GM18951 (cell line): ENCODE results near the gene MAP1S.

Experiments
- POLR2A ChIP-seq: IDR thresholded peaks from 4 replicates; pipeline ENCODE4 v1.6.1; 2011; ENCODE audit warnings: mild to moderate bottlenecking; ENCODE audit not compliant: insufficient read length, insufficient read depth; ENCODE audit errors: extremely low read depth
- in situ Hi-C: fragments of 300-500 bp; cut with MboI; formaldehyde crosslinking; loops from one replicate; pipeline ENCODE4 v1.12.0; 2022; ENCODE audit warnings: low sequenced_read_pairs, mixed read lengths, inconsistent platforms; ENCODE audit not compliant: unreplicated experiment

MAP1S gene

GRCh38 chr19:17716309-17716929 lies 2.9 kb upstream of the MAP1S start:
- no peak for TF ChIP-seq POLR2A
- in situ Hi-C loops = no loop called here

DNA sequence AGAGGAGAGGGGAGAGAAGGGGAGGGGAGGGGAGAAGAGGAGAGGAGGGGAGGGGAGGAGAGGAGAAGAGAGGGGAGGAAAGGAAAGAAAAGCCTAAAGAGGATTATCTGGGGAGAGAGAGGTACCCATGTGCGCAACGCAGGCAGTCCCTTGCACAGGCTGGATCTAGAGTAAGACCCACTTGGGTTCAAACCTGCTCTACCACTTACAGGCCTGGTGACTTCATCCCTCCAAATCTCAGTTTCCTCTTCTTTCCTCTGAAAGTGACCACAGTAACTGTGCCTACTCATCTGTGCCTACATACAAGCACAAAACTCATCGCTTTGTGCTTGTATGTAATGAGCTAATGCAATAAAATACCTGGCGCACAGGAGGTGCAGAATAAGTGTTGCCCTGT lies 732 bp upstream of the MAP1S start:
- no peak for TF ChIP-seq POLR2A
- in situ Hi-C loops = no loop called here

- TF ChIP-seq POLR2A = no peak
- in situ Hi-C loops = no loop called here
Observed at GRCh38 chr19:17719730-17720400, 585 bp downstream of the MAP1S start.

DNA sequence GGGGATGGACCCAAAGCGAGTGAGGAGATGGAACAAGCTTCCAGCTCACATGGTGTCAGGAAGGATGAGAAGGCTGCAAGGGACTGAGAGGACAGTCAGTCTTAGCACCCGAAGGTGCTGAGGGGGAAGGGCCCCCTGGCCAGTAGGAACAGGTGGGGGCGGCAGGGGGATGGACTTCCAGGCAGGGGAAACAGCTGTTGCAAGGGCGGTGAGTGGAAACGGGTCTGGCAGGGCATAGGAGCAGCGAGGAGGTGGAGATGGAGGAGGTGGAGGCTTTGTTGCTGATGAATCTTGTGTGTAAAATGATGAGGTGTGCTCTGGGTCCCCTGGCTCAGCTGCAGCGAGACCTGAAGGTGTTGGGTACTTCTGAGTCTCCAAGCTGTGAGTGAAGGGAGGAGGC lies 1.2 kb downstream of the MAP1S start:
- TF ChIP-seq POLR2A = no peak
- in situ Hi-C loops = no loop called here

DNA sequence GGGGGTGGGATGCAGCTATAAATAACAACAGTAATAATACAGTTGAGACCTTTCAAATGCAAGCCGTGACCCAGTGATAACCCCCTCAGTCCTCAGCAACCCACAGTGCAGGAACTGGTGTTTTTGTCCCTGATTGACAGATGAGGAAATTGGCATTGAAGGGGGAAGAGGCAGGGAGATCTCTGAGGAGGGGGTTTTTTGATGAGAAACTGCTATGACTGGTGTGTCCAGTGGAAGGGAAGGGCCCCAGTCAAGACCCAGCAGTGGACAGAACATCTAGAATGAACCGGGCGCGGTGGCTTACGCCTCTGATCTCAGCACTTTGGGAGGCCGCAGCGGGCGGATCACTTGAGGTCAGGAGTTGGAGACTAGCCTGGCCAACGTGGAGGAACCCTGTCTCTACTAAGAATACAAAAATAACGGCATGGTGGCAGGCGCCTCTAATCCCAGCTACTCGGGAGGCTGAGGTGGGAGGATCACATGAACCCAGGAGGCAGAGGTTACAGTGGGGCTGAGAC lies 1.9 kb downstream of the MAP1S start:
- TF ChIP-seq POLR2A = no peak
- in situ Hi-C loops = no loop called here

DNA sequence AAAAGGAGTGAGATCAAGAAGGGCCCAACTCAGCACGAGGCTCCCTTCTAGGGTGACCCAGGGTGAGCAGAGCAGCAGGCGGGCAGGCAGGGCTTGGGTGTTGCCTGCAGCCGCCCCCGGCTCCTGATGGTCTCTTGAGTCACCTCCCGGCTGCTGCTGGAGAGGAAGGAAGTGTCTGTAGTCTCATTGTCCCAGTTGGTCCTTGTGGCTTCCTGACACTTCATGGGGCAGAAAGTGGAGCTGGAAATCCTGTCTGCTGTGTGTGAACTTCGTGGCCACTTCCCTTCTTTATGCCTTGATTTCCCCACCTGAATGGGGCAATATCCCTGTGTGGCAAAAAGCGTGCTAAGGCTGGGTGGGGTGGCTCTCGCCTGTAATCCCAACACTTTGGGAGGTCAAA lies 2.5 kb downstream of the MAP1S start:
- in situ Hi-C loops = no loop called here

DNA sequence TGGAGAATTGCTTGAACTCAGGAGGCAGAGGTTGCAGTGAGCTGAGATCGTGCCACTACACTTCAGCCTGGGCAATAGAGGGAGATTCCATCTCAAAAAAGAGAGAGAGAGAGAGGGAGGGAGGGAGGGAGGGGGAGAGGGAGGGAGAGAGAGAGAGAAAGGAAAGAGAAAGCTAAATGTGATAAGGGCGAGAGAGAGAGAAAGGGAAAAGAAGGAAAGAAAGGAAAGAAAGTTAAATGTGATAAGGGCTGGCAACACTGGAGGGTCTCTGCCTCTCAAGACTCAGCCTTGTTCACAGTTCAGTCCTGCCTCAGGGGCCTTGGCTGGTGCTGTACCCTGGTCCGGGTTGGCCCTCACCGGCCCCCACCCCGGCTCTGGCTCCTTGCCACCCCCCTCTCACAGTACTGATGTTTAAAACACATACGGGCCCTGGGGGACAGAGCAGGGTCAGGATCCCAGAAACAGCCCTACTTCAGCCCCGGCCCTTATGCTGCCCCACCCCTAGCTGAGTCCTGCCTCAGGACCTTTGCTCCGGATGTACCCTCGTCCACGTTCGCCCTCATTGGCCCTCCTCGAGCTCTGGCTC lies 3.5 kb downstream of the MAP1S start:
- in situ Hi-C loops = no loop called here
- TF ChIP-seq POLR2A = no peak

More for the DNA sequence above, 2.5 kb downstream of the MAP1S start:
- no peak for TF ChIP-seq POLR2A

DNA sequence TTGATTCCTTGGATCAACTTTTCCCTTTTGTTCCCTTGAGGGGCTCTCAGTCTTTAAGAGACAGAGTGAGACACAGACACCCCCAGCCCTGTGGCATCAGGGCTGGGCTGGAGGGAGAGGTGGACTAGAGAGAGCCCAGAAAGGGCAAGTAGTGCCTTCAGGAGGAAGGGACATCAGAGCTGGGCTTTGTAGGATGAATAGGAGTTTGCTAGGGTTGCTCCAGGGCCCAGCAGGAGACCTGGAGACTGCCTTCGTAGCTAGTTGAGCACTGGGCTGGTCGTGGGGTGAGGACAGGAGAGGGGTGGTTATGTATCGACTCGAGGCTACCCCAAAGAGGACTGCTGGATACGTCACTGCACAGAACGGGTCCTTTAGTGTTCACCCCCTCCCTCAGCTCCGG lies 5.4 kb downstream of the MAP1S start:
- no peak for TF ChIP-seq POLR2A
- in situ Hi-C loops = no loop called here

DNA sequence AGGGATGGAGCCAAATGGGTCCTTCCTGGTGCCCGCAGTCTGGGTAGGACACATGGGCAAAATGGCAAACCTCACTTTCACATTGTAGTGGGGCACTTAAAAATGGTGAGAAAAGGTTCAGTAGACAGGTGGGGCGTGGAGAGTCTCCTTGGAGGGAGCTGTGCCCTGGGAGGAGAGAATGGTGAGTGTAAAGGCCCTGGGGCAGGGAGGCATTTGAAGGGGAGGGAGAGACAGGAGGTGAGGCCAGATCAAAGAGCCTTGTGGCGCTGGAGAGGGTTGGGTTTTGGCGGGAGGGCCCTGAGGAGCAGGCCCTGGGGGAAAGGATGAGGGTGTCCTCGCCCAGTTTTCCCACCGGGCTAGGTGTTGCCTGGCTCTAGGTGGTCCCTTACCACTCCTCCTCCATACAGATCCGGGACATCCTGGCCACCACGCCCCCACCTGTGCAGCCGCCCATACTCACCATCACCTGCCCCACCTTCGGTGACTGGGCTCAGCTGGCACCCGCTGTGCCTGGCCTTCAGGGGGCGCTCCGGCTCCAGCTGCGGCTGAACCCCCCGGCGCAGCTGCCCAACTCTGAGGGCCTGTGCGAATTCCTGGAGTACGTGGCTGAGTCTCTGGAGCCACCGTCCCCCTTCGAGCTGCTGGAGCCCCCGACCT lies 6.3 kb downstream of the MAP1S start:
- in situ Hi-C loops = no loop called here
- no peak for TF ChIP-seq POLR2A

- in situ Hi-C loops = no loop called here
- TF ChIP-seq POLR2A = no peak
Observed at GRCh38 chr19:17726136-17726741, 7.0 kb downstream of the MAP1S start.

- in situ Hi-C loops = no loop called here
- no peak for TF ChIP-seq POLR2A
Observed at GRCh38 chr19:17726964-17727773, 7.9 kb downstream of the MAP1S start.

- TF ChIP-seq POLR2A = no peak
- in situ Hi-C loops = no loop called here
Observed at GRCh38 chr19:17727843-17728242, 8.6 kb downstream of the MAP1S start.
